Stimulated activated CD8-positive, alpha-beta memory T cell treated with anti-CD3 and anti-CD28 coated beads, Interleukin-15, amount 100 ng/mL, for 24 hours (primary cell): ENCODE measurements around the gene MKRN1.
"Not testable (repeated sequence)": the region's sequence is repeated elsewhere in the genome, so short reads cannot be mapped to it uniquely, and the experiment has no call there.

Experiments
- DNase-seq: peaks from one replicate; pipeline ENCODE4 v3.0.0-alpha.2; 2020; ENCODE audit warnings: low read depth

The MKRN1 gene

GRCh38 chr7:140484951-140485499, 5.7 kb upstream of the MKRN1 start:
- DNase-seq, result no peak

DNA sequence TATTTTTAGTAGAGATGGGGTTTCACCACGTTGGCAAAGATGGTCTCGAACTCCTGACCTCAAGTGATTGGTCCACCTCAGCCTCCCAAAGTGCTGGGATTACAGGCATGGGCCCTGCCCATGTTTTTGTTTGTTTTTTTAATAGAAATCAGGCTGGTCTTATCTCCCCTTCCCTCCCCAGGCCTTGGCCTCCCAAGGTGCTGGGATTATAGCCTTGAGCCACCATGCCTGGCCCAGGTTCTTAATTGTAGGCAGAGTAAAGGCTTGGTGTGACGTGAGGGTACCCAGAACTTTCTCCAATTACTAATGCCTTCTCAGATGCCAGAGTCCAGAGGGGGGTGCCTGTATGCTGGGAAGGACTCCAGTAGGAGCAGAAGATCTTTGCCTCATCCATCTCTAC, 5.2 kb upstream of the MKRN1 start:
- no peak for DNase-seq

DNA sequence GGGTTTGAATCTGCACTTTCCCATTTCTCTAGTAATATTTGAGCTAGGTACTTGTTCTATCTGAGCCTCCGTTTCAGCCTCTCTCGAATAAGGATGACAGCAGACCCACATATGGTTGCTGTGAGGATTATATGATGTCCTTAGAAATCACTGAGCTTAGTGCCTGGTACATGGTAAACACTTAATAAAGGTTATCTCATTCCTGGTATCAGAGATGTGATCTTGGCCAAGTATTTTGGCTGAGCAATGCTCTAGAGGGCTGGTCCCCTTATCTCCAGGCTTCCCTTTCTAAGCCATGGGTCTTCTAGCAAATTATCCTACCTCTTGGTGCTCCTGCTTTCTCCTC, 407 bp upstream of the MKRN1 start:
- no peak for DNase-seq

DNA sequence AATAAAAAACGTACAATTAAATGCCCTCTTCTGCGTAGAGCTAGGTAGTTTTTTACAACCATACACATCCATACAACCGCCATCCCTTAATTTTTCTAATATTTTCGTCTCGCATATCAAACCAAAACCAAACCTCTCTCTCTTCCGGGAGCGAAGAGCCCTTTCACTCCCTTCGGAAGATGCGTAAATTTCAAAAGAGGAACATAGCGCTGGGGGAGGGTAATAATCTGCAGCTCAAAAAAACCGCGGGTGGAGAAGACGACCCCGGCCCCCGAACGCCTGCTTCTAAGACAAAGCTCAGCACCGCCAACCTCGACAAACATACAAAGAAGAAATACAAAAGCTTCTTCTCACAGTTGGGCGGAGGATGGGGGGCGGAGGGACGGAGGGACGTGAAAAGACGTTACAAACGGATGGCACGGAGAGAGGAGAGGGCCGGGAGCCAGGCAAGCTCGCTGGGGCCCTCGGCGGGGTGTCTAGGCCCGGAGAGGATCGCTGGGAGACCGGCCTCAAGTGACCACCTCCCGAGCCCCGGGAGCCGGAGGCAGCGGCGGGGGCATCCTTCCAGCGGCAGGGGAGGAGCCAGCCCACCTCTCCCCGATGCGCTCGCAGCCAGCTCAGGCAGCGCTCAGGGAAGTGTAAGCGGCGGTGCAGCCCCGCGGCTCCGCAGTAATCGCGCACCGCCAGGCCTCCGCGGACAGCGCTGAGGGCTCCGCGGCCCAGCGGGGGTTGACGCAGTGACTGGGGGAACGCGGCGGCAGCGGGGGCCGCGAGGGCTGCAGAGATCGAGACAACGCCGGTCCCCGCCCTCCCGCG, 851 bp downstream of the MKRN1 start:
- DNase-seq, result no peak

GRCh38 chr7:140476698-140477261, 2.5 kb downstream of the MKRN1 start:
- DNase-seq, result no peak

DNA sequence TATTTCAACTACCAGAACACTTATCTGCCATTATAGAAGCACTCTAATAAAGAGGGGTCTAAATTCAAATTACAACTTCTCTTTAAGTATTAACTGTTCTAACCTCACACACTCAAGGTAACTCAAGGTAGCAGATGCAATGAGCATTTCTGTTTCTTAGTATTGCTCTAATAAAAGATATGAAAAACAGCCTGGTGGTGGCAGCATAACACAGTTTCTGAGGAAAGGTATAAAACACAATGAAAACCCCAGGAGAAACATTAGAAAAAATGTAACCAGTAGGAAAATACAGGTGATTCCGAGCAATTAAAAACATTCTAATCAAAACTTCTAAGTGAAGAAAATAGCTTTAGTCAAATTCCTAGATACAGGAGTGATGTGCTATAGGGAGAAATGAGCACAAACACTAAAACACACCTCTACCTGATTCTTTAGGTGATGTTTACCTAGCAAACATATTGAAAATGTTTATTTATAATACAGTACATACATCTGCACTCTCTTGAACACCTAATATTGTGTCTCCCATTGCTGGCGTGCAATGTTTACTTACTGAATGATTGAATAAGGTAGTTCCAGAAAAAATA, 3.5 kb downstream of the MKRN1 start:
- no peak for DNase-seq

- no peak for DNase-seq
Observed at GRCh38 chr7:140463111-140463510, 16.2 kb downstream of the MKRN1 start.

DNA sequence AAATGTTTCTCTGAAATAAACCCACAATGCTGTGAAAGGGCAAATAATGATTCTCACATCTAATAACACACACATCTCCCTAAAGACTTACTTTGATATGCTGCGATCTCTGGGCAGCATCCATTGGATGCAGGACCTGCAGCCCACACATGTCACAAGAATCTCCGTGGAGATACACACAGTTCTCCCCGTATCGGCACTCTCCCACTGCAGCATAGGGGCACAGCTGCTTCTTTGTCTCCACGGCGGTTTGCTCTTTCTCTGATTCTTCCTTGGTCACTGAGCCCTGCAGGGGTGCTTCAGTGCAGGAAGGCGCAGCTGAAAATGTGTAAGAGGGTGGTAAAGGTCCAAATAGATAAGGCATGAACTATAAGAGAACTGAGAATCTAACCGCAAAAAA, 20.4 kb downstream of the MKRN1 start:
- no peak for DNase-seq

DNA sequence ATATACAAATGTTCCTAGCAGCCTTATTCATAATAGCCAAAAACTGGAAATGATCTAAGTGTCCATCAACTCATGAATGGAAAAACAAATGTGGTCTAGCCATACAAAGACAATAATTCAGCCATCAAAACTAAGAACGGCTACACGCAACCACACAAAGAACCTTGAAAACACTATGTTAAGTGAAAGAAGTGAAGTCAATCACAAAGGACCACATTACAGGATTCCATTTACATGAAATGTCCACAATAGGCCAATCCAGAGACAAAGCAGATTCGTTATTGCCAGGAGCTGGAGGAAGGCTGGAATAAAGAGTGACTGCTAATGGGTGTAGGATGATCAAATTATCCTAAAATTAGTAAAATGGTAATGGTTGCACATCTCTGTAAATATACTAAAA, 21.1 kb downstream of the MKRN1 start:
- no peak for DNase-seq

- no peak for DNase-seq
Observed at GRCh38 chr7:140456551-140457051, 22.7 kb downstream of the MKRN1 start.

GRCh38 chr7:140455743-140456142, 23.6 kb downstream of the MKRN1 start:
- no peak for DNase-seq

GRCh38 chr7:140454657-140455015, 24.7 kb downstream of the MKRN1 start:
- no peak for DNase-seq

DNA sequence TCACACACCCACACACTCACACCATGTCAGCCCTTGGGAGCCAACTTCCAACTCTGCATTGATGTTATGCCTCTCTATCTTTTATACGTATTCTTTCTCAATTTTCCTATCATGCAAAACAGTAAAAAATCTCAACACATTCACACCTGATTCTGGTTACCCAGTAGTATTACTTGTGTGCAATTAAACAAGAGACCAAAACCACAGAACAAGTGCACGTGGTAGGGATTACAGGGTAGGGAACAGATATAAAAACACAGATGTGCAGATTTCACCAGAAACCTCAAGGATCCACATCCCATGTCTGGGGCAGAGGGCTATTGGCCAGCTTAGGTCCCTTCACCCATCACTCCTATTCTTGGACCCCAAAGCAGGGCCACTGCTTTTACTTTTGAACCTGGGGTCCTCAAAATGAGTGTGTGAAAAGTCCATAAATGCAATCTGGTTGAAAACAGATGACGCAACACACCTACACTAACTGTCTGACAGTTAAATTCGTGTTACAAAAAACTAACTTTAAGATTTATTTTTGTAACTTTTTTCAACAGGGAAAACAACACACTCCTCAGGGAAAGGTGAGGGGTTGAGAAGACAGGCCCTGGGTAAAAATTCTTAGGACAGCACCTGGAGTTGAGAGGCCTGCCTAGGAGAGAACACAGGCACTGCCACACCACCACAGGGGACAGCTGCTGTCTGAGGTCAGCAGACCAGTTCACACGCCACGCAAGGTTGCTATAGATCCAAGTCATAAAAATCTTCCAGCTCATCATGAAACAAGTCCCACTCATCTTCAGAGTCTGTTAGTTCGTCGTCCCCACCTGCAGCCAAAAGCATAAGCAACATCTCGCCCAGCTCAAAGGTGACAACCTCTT, 25.3 kb downstream of the MKRN1 start:
- DNase-seq, result not testable (repeated sequence)

DNA sequence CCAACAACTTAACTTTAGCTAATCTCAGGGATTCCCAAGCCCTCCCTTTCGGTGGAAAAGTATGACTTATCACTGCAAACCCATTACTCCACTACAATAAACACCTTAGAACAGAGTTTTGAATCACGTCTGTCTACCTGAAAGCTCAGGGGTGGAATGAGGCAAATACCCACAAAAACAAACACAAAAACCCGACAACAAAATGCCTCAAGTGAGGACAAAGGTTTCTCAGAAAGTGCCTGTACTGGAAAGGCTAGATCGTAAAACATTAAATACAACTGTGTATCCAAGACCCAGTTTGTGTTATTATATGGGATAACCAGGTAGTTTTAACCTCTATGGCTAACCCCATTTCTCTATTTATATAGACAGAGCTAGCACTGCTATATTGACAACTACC, 26.0 kb downstream of the MKRN1 start:
- no peak for DNase-seq

DNA sequence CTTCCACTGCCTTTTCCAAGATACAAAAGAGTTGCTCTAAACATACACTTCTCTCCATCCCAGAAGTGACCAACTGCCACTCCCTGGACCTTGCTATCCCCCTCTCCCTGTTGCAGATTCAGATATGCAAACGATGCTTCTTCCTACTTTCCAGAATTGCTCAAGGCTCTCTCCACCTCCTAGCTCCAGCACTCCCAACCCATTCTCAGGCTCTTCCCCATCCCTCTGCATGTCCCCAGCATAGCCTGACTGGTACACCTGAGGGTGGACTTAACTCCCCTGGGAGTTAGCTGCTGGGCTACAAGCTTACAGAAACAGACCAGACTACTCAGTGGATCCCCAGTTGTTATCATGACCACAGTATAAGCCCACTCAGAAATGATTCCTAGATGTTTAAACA, 27.6 kb downstream of the MKRN1 start:
- DNase-seq, result no peak

DNA sequence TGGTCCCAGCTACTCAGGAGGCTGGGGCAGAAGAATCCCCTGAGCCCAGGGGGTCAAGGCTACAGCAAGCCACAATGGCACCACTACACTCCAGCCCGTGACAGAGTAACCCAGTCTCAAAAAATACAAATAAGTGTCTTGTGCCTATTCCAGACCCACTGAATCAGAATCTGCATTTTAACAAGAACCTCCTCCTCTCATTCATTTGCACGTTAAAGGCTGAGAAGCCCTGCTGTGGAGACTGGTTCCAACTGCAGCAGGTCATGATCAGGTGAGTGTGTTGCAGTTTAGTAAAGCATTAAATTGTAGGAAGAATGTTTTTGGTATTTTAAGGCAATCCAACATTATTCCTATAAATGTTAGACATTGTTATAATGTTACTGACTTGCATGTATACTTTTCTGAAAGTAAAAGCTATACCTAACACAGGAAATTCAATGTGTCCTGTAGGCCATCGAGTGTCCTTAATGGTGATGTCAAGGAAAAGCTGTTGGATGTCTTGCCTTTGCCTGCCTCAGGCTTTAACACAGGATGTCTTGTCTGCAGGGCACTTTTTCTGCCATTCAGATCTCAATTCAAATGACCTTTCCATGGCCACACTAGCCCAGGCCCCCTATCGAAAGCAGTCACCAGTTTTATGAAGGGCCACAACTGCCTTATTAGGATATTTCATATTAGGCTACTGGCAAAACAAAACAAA, 30.4 kb downstream of the MKRN1 start:
- DNase-seq, result no peak

GRCh38 chr7:140447841-140448240, 31.5 kb downstream of the MKRN1 start:
- no peak for DNase-seq

- DNase-seq, result no peak
Observed at GRCh38 chr7:140446467-140446866, 32.8 kb downstream of the MKRN1 start.

- DNase-seq, result no peak
Observed at GRCh38 chr7:140441519-140441918, 37.8 kb downstream of the MKRN1 start.

DNA sequence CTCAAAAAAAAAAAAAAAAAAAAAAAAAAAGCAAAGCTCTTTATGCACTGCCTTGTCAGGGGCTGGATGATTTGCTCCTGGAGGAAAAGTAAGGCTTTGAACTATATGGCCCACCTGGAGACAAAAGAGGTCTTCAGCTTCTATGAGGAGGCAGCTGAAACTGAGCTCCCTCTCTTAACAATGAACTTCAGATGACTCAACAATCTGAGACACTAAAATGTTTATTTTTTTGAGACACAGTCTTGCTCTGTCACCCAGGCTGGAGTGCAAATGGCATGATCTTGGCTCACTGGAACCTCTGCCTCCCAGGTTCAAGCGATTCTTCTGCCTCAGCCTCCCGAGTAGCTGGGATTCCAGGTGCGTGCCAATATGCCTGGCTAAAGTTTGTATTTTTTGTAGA, 38.7 kb downstream of the MKRN1 start:
- no peak for DNase-seq

DNA sequence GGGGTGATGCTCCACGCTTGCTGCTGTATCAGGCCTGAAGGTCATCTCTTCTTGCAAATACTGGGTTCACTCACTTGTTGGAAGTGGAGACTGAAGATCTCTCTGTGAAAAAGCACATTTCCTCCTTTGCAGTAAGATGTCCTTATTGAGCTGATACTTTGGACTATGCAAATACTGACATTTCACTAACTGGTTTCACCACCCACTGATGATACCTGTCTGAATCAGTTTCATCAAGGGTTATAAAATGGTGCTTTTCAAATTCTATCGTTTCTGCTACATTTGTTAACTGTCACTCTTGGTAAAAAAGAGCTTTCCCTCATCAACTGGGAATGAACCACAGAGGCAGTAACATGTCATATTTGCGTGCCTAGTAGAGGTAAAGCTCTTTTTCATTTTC, 39.9 kb downstream of the MKRN1 start:
- DNase-seq, result no peak
